ENCODE results near the gene UNC5CL. TPM values are rescaled to one million over a fixed set of nuclear protein-coding genes. Genes with fewer than 3 reads are reported as not detected.

UNC5CL gene
- total and polyA plus RNA-seq, 9 of the 15 experiments (the other 6 are each of a cell fraction or from before 2014, with no cell fraction given), result 0.07 to 1.8 (median 0.62) TPM; not detected in 1

DNA sequence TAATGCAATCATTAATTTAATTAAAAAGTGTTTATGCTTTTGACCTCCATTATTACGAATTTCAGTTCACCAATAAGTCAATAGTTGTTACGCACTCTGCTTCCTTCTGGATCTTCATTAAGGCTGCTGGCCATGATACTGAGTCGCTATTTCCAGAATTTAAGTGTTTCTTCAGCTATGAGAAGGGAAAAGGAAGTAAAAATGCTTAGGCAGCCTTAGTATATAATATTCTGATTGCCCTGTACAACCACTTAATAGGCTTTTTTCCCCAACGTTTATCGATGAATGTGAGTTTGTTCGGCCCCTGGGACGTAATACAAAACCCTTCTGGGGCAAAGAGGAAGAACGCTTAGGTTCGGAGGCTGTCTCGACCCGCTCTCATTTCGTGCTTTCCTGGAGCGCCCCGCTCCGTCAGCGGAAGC is 32.5 kb upstream of the UNC5CL start (continued):
- TF ChIP-seq GTF2E2 (tag; IDR thresholded peaks at IDR 0.05), result peak; percentile 90; the same call in 1 of the 2 replicates
- 0 out of 2 replicates have a peak, but pooled peaks have one; percentile 29 for TF ChIP-seq NR2C1 (IDR thresholded peaks at IDR 0.05)
- TF ChIP-seq NR2C1 (tag; IDR thresholded peaks at IDR 0.05), result no peak
- TF ChIP-seq, protein P1, sequence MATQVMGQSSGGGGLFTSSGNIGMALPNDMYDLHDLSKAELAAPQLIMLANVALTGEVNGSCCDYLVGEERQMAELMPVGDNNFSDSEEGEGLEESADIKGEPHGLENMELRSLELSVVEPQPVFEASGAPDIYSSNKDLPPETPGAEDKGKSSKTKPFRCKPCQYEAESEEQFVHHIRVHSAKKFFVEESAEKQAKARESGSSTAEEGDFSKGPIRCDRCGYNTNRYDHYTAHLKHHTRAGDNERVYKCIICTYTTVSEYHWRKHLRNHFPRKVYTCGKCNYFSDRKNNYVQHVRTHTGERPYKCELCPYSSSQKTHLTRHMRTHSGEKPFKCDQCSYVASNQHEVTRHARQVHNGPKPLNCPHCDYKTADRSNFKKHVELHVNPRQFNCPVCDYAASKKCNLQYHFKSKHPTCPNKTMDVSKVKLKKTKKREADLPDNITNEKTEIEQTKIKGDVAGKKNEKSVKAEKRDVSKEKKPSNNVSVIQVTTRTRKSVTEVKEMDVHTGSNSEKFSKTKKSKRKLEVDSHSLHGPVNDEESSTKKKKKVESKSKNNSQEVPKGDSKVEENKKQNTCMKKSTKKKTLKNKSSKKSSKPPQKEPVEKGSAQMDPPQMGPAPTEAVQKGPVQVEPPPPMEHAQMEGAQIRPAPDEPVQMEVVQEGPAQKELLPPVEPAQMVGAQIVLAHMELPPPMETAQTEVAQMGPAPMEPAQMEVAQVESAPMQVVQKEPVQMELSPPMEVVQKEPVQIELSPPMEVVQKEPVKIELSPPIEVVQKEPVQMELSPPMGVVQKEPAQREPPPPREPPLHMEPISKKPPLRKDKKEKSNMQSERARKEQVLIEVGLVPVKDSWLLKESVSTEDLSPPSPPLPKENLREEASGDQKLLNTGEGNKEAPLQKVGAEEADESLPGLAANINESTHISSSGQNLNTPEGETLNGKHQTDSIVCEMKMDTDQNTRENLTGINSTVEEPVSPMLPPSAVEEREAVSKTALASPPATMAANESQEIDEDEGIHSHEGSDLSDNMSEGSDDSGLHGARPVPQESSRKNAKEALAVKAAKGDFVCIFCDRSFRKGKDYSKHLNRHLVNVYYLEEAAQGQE (IDR thresholded peaks at IDR 0.05; ENCODE audit: borderline replicate concordance), result no peak
- TF ChIP-seq, protein P1 (CRISPR knock-in tag; IDR thresholded peaks at IDR 0.05; ENCODE audit: low read depth), result no peak
- peak; percentile 72 for TF ChIP-seq CREM (IDR thresholded peaks at IDR 0.05; ENCODE audit: low read depth)
- peak; percentile 36 for TF ChIP-seq RBBP5 (IDR thresholded peaks at IDR 0.05; ENCODE audit: borderline replicate concordance, insufficient read depth, low read length, poor library complexity, severe bottlenecking)
- TF ChIP-seq POLR2AphosphoS5 (IDR thresholded peaks at IDR 0.05; ENCODE audit: control insufficient read depth, insufficient read depth, low read depth, low read length), result peak; percentile 88
- TF ChIP-seq, protein P2, sequence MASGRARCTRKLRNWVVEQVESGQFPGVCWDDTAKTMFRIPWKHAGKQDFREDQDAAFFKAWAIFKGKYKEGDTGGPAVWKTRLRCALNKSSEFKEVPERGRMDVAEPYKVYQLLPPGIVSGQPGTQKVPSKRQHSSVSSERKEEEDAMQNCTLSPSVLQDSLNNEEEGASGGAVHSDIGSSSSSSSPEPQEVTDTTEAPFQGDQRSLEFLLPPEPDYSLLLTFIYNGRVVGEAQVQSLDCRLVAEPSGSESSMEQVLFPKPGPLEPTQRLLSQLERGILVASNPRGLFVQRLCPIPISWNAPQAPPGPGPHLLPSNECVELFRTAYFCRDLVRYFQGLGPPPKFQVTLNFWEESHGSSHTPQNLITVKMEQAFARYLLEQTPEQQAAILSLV (tag; IDR thresholded peaks at IDR 0.05), result no peak
- TF ChIP-seq, protein P3, sequence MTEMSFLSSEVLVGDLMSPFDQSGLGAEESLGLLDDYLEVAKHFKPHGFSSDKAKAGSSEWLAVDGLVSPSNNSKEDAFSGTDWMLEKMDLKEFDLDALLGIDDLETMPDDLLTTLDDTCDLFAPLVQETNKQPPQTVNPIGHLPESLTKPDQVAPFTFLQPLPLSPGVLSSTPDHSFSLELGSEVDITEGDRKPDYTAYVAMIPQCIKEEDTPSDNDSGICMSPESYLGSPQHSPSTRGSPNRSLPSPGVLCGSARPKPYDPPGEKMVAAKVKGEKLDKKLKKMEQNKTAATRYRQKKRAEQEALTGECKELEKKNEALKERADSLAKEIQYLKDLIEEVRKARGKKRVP (CRISPR knock-in tag; IDR thresholded peaks at IDR 0.05), result 0 out of 2 replicates have a peak, but pooled peaks have one; percentile 38
- TF ChIP-seq HNRNPLL (IDR thresholded peaks at IDR 0.05; ENCODE audit: low read depth, low read length, poor library complexity, severe bottlenecking), result peak; percentile 70
- TF ChIP-seq FOSL1 (tag; conservative IDR thresholded peaks at IDR 0.05), result 0 out of 2 replicates have a peak, but pooled peaks have one; percentile 35
- TF ChIP-seq, protein P4, sequence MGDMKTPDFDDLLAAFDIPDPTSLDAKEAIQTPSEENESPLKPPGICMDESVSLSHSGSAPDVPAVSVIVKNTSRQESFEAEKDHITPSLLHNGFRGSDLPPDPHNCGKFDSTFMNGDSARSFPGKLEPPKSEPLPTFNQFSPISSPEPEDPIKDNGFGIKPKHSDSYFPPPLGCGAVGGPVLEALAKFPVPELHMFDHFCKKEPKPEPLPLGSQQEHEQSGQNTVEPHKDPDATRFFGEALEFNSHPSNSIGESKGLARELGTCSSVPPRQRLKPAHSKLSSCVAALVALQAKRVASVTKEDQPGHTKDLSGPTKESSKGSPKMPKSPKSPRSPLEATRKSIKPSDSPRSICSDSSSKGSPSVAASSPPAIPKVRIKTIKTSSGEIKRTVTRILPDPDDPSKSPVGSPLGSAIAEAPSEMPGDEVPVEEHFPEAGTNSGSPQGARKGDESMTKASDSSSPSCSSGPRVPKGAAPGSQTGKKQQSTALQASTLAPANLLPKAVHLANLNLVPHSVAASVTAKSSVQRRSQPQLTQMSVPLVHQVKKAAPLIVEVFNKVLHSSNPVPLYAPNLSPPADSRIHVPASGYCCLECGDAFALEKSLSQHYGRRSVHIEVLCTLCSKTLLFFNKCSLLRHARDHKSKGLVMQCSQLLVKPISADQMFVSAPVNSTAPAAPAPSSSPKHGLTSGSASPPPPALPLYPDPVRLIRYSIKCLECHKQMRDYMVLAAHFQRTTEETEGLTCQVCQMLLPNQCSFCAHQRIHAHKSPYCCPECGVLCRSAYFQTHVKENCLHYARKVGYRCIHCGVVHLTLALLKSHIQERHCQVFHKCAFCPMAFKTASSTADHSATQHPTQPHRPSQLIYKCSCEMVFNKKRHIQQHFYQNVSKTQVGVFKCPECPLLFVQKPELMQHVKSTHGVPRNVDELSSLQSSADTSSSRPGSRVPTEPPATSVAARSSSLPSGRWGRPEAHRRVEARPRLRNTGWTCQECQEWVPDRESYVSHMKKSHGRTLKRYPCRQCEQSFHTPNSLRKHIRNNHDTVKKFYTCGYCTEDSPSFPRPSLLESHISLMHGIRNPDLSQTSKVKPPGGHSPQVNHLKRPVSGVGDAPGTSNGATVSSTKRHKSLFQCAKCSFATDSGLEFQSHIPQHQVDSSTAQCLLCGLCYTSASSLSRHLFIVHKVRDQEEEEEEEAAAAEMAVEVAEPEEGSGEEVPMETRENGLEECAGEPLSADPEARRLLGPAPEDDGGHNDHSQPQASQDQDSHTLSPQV (IDR thresholded peaks at IDR 0.05), result 0 out of 2 replicates have a peak, but pooled peaks have one; percentile 7
- TF ChIP-seq SMARCB1 (IDR thresholded peaks at IDR 0.05; ENCODE audit: insufficient read length, low read depth), result peak; percentile 87

Data from K562 (cell line).